Neural progenitor cell (in vitro differentiated cells): ENCODE results near the gene KRTAP27-1. TPM values are rescaled to one million over a fixed set of nuclear protein-coding genes. Genes with fewer than 3 reads are reported as not detected.

ENCODE experiments used
- DNase-seq: peaks from one replicate; pipeline ENCODE4 v3.0.0-alpha.2; 2016; ENCODE audit warnings: low spot score
- H2AFZ ChIP-seq: fragments of 200-600 bp; sonication (generic); replicated peaks from 2 replicates; pipeline ENCODE4 v1.6.1; 2016; ENCODE audit warnings: antibody characterized with exemption
- H3F3A ChIP-seq: fragments of 200-600 bp; sonication (generic); 2 replicates; pipeline ENCODE4 v1.6.1; 2016; ENCODE audit warnings: antibody characterized with exemption, low read depth
- H3K27ac ChIP-seq: fragments of 200-600 bp; sonication (generic); 2 replicates; pipeline ENCODE4 v1.5.1; 2016; ENCODE audit warnings: mild to moderate bottlenecking
- H3K27me3 ChIP-seq: fragments of 200-600 bp; sonication (generic); 2 replicates; pipeline ENCODE4 v1.6.1; 2016; ENCODE audit warnings: mild to moderate bottlenecking, moderate library complexity
- H3K36me3 ChIP-seq: fragments of 200-600 bp; sonication (generic); 2 replicates; pipeline ENCODE4 v1.5.1; 2016
- H3K4me1 ChIP-seq: fragments of 200-600 bp; sonication (generic); 2 replicates; pipeline ENCODE4 v1.6.1; 2016; ENCODE audit warnings: mixed run types
- H3K4me2 ChIP-seq: fragments of 200-600 bp; sonication (generic); 2 replicates; pipeline ENCODE4 v1.6.1; 2016
- H3K4me3 ChIP-seq: fragments of 200-600 bp; sonication (generic); 2 replicates; pipeline ENCODE4 v1.5.1; 2016
- H3K79me2 ChIP-seq: fragments of 200-600 bp; sonication (generic); 2 replicates; pipeline ENCODE4 v1.6.1; 2016; ENCODE audit warnings: low read depth
- H3K9ac ChIP-seq: fragments of 200-600 bp; sonication (generic); 2 replicates; pipeline ENCODE4 v1.6.1; 2016
- H3K9me3 ChIP-seq: fragments of 200-600 bp; sonication (generic); 2 replicates; pipeline ENCODE4 v1.5.1; 2016; ENCODE audit warnings: low read depth
- H4K20me1 ChIP-seq: fragments of 200-600 bp; sonication (generic); 2 replicates; pipeline ENCODE4 v1.6.1; 2016; ENCODE audit warnings: low read depth
- H3K27ac Mint-ChIP-seq: 3 replicates; pipeline ENCODE4 v1.8.0; 2021; ENCODE audit warnings: mixed read lengths
- H3K27me3 Mint-ChIP-seq: 2 replicates; pipeline ENCODE4 v1.8.0; 2022; ENCODE audit warnings: low read depth, mild to moderate bottlenecking, inconsistent platforms, moderate library complexity, mixed read lengths; ENCODE audit not compliant: insufficient read depth
- H3K36me3 Mint-ChIP-seq: 3 replicates; pipeline ENCODE4 v1.8.0; 2021; ENCODE audit warnings: mixed read lengths
- H3K4me1 Mint-ChIP-seq: 3 replicates; pipeline ENCODE4 v1.8.0; 2021; ENCODE audit warnings: mixed read lengths
- H3K4me3 Mint-ChIP-seq: 3 replicates; pipeline ENCODE4 v1.8.0; 2021; ENCODE audit warnings: mild to moderate bottlenecking, moderate library complexity, mixed read lengths
- H3K9me3 Mint-ChIP-seq: 3 replicates; pipeline ENCODE4 v1.8.0; 2020; ENCODE audit warnings: mixed read lengths
- EZH2 ChIP-seq: fragments of 200-600 bp; sonication (generic); IDR thresholded peaks from 2 replicates; pipeline ENCODE4 v1.6.1; 2017; ENCODE audit warnings: antibody characterized with exemption, mild to moderate bottlenecking, moderate library complexity
- EZH2phosphoT487 ChIP-seq: fragments of 200-600 bp; sonication (generic); IDR thresholded peaks from 2 replicates; pipeline ENCODE4 v1.6.1; 2017; ENCODE audit warnings: antibody characterized with exemption
- total RNA-seq: library from RNA; depleted of rRNA; stranded (reverse); fragments of >200 nt; gene quantifications from 2 replicates; pipeline ENCODE4 v1.2.3, GENCODE V29; 2015; ENCODE audit warnings: low replicate concordance
- TF ChIP-seq, protein P1 (sequence below): fragments of 200-600 bp; sonication (generic); IDR thresholded peaks from 2 replicates; pipeline ENCODE4 v1.5.1; 2017; ENCODE audit warnings: antibody characterized with exemption, mild to moderate bottlenecking

Gene KRTAP27-1, protein sequence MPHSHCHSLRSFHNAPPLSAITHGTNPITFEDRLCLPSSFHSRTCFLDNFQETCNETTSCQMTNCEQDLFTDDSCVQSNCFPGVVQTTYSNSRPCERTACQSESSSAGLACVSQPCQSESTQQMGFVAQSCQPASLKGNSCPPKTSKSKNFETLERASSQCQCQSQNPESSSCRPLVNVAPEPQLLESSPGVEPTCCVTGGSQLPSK
- total RNA-seq = not detected in 2 replicates

DNA sequence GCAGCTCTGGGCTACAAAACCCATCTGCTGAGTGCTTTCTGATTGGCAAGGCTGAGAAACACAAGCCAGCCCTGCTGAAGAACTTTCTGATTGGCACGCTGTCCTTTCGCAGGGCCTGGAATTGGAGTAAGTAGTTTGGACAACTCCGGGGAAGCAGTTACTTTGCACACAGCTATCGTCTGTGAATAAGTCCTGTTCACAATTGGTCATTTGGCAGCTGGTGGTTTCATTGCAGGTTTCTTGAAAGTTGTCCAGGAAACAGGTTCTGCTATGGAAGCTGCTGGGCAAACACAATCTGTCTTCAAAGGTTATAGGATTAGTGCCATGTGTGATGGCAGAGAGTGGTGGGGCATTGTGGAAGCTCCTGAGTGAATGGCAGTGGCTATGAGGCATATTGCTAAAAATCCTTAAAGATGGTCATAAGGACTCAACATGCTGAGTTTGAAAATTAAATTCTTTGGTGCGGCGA, at the start of gene KRTAP27-1:
KRTAP27-1 (minus strand) TSS at position 419 of the 469 bp plus-strand sequence; CDS start at position 393, 26 bp downstream.
- Histone ChIP-seq H3K4me2 (no peak within 1 kb of the TSS), H3K79me2 (no peaks in the 10 kb centered on the region), H3K9me3 (no peaks in the 10 kb centered on the region), H3K4me1 (no peaks in the 10 kb centered on the region), H3K27me3 (no peaks in the 10 kb centered on the region), H3K36me3 (no peaks in the 10 kb centered on the region), H3K9ac (no peak within 1 kb of the TSS), H3K4me3 (no peak within 1 kb of the TSS), H3K27ac (no peak within 1 kb of the TSS), H4K20me1 (no peaks in the 10 kb centered on the region), H2AFZ (no peak within 1 kb of the TSS), H3F3A (no peaks in the 10 kb centered on the region)
- no peak for DNase-seq
- Mint-ChIP-seq H3K27me3 (peaks cover 2% of the 10 kb centered on the region), H3K27ac (peak within 1 kb of the TSS; percentile 78), H3K36me3 (no peaks in the 10 kb centered on the region), H3K4me1 (no peaks in the 10 kb centered on the region), H3K4me3 (no peak within 1 kb of the TSS), H3K9me3 (no peaks in the 10 kb centered on the region)
- TF ChIP-seq EZH2 = no peak
- TF ChIP-seq, protein P1, sequence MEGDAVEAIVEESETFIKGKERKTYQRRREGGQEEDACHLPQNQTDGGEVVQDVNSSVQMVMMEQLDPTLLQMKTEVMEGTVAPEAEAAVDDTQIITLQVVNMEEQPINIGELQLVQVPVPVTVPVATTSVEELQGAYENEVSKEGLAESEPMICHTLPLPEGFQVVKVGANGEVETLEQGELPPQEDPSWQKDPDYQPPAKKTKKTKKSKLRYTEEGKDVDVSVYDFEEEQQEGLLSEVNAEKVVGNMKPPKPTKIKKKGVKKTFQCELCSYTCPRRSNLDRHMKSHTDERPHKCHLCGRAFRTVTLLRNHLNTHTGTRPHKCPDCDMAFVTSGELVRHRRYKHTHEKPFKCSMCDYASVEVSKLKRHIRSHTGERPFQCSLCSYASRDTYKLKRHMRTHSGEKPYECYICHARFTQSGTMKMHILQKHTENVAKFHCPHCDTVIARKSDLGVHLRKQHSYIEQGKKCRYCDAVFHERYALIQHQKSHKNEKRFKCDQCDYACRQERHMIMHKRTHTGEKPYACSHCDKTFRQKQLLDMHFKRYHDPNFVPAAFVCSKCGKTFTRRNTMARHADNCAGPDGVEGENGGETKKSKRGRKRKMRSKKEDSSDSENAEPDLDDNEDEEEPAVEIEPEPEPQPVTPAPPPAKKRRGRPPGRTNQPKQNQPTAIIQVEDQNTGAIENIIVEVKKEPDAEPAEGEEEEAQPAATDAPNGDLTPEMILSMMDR = no peak
- no peak for TF ChIP-seq EZH2phosphoT487

DNA sequence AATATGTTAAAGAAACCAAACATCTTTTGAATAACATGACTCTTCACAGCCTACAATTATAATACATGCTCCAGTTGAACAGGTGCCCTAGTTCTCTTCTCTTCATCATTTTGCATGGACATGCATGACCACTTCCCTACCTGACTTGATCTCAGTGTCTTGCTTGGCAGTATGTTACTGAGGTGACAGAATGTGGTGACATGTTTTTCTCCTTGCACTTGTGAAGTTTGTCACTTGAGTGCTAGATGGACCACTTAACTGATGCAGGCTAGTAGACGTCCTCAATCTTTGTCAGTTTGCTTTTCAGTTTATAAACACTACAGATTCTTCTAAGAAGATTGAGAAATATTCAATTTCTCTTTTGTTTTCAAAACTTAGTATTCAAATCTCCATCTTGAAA, 44.7 kb upstream of the KRTAP27-1 start:
- Histone ChIP-seq H3K4me3 (no peak overlapping the region), H3K36me3 (no peaks in the 10 kb centered on the region), H3K27me3 (no peaks in the 10 kb centered on the region), H3F3A (no peaks in the 10 kb centered on the region), H3K9ac (no peak overlapping the region), H2AFZ (no peak overlapping the region), H3K4me1 (no peaks in the 10 kb centered on the region), H4K20me1 (no peaks in the 10 kb centered on the region), H3K4me2 (no peak overlapping the region), H3K79me2 (no peaks in the 10 kb centered on the region), H3K27ac (no peak overlapping the region), H3K9me3 (no peaks in the 10 kb centered on the region)
- Mint-ChIP-seq H3K36me3 (no peaks in the 10 kb centered on the region), H3K27me3 (no peaks in the 10 kb centered on the region), H3K9me3 (no peaks in the 10 kb centered on the region), H3K4me3 (no peak overlapping the region), H3K4me1 (no peaks in the 10 kb centered on the region), H3K27ac (no peak overlapping the region)
- TF ChIP-seq EZH2phosphoT487 (no peak), EZH2 (no peak)
- TF ChIP-seq, protein P1 = no peak
- no peak for DNase-seq

DNA sequence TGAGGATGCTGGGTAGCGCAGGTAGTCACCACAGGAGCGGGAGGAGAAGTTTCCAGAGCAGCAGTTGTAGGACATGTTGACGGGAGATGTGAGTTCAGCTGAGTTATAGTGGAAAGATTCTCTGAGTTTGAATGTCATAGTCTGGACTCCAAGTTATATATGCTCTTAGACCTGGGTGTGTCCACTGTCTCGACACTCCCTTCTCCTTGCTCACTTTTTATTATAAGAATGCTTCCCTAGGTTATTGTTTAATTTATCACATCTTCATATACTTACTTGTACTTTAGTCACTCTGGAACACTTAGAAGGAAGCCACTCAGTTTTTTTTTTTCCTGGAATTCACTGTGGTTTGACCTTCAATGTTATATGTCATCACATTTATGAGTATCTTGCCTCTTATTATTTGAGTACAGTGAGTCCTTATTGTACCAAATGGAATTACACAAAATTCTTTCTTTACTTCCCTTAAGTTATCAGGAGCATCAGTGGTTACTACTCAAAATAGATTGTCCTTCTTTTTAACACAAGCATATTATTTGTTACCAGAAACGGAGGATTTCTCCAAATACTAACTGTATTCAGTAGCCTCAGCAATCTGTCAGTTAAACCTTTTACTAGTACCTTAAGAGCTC, 34.8 kb upstream of the KRTAP27-1 start, which contains the start of gene KRTAP13-2:
KRTAP13-2 (minus strand) TSS at position 133 of the 632 bp plus-strand sequence; CDS start at position 75, 58 bp downstream.
- no peak within 1 kb of the TSS for H3K4me3 ChIP-seq
- no peaks in the 10 kb centered on the region for H3K4me1 ChIP-seq
- no peak within 1 kb of the TSS for H2AFZ ChIP-seq
- Mint-ChIP-seq H3K27ac (no peak within 1 kb of the TSS), H3K27me3 (no peaks in the 10 kb centered on the region), H3K4me3 (no peak within 1 kb of the TSS), H3K9me3 (peaks cover 4% of the 10 kb centered on the region), H3K36me3 (no peaks in the 10 kb centered on the region), H3K4me1 (no peaks in the 10 kb centered on the region)
- H3K27ac ChIP-seq = no peak within 1 kb of the TSS
- H3K9me3 ChIP-seq = no peaks in the 10 kb centered on the region
- H3K79me2 ChIP-seq = no peaks in the 10 kb centered on the region
- TF ChIP-seq EZH2 (no peak), EZH2phosphoT487 (no peak)
- TF ChIP-seq, protein P1 = no peak
- DNase-seq = no peak
- no peaks in the 10 kb centered on the region for H4K20me1 ChIP-seq
- H3K36me3 ChIP-seq = no peaks in the 10 kb centered on the region
- no peaks in the 10 kb centered on the region for H3F3A ChIP-seq
- H3K9ac ChIP-seq = no peak within 1 kb of the TSS
- no peak within 1 kb of the TSS for H3K4me2 ChIP-seq
- H3K27me3 ChIP-seq = no peaks in the 10 kb centered on the region
